ENCODE measurements around the gene CCNI. TPM values are rescaled to one million over a fixed set of nuclear protein-coding genes. Genes with fewer than 3 reads are reported as not detected.

Gene CCNI
- polyA plus RNA-seq, 1 of the 3 experiments (the other 2 are of a cell fraction): 56.8 TPM

GRCh38 chr4:76997532-76997931 is 78.3 kb downstream of the CCNI start (continued):
- no peak for TF ChIP-seq REST (IDR thresholded peaks at IDR 0.05; ENCODE audit: low read depth, low read length)
- TF ChIP-seq RXRA (IDR thresholded peaks at IDR 0.05; ENCODE audit: borderline replicate concordance, low read depth): no peak
- no peak for TF ChIP-seq YY1 (IDR thresholded peaks at IDR 0.05; ENCODE audit: low read depth)
- no peak for TF ChIP-seq GABPA (IDR thresholded peaks at IDR 0.05; ENCODE audit: low read depth)
- TF ChIP-seq, protein P1, sequence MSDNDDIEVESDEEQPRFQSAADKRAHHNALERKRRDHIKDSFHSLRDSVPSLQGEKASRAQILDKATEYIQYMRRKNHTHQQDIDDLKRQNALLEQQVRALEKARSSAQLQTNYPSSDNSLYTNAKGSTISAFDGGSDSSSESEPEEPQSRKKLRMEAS (IDR thresholded peaks at IDR 0.05; ENCODE audit: low read depth): no peak
- no peak for TF ChIP-seq GATA2 (CRISPR knock-in tag; IDR thresholded peaks at IDR 0.05)
- TF ChIP-seq CTCF (IDR thresholded peaks at IDR 0.05): no peak

Other genes with a start within 250 kb of the CCNI start
- 0.05 and 0.06 TPM in 2 replicates for gene SOWAHB, start 177.8 kb downstream of the CCNI start, polyA plus RNA-seq (2012; rRNA removed)
- 47.4 and 81.9 TPM in 2 replicates for gene SEPTIN11, start 126.2 kb downstream of the CCNI start, polyA plus RNA-seq (2012; rRNA removed)
- 8.7 and 8.9 TPM in 2 replicates for gene CCNG2, start 81.2 kb upstream of the CCNI start, polyA plus RNA-seq (2012; rRNA removed)

All from SK-N-SH (cell line).